Activated CD4-positive, alpha-beta T cell treated with anti-CD3 and anti-CD28 coated beads, Interleukin-2, amount 10 ng/mL, durations not matched to agents 7 days and 5 days (primary cell): ENCODE results near the gene ATP8B3. TPM values are rescaled to one million over a fixed set of nuclear protein-coding genes. Genes with fewer than 3 reads are reported as not detected.

Source experiments
- CTCF ChIA-PET: fragments of 350-600 bp; sonication (Branson Sonifier 250); formaldehyde crosslinking; loops from one replicate; lab custom pipeline; 2021; ENCODE audit warnings: antibody characterized with exemption; lab: Charles Lee
- POLR2A ChIA-PET: fragments of 350-600 bp; sonication (Branson Sonifier 250); formaldehyde crosslinking; loops from one replicate; lab custom pipeline; 2021; ENCODE audit warnings: antibody characterized with exemption; lab: Charles Lee
- DNase-seq: peaks from one replicate; pipeline ENCODE4 v3.0.0-alpha.2; 2020
- H3K27ac Mint-ChIP-seq: one replicate; pipeline ENCODE4 v1.8.0; 2021; ENCODE audit warnings: mild to moderate bottlenecking, moderate library complexity, mixed read lengths
- H3K27me3 Mint-ChIP-seq: one replicate; pipeline ENCODE4 v1.8.0; 2021; ENCODE audit warnings: mixed read lengths
- H3K36me3 Mint-ChIP-seq: one replicate; pipeline ENCODE4 v1.8.0; 2021; ENCODE audit warnings: low read depth, mixed read lengths
- H3K4me1 Mint-ChIP-seq: one replicate; pipeline ENCODE4 v1.8.0; 2021; ENCODE audit warnings: mixed read lengths
- H3K4me3 Mint-ChIP-seq: one replicate; pipeline ENCODE4 v1.8.0; 2021; ENCODE audit warnings: mild to moderate bottlenecking, moderate library complexity, mixed read lengths
- H3K9me3 Mint-ChIP-seq: one replicate; pipeline ENCODE4 v1.8.0; 2021; ENCODE audit warnings: mixed read lengths
- total RNA-seq, 2 experiments: library from RNA; stranded (reverse); gene quantifications; one replicate each; pipeline ENCODE4 v1.2.3, GENCODE V29; 2021

The ATP8B3 gene
- total RNA-seq, 2 experiments from 2014 or later: 22.2 to 28.8 TPM

GRCh38 chr19:1839658-1840540, 27.8 kb upstream of the ATP8B3 start:
- Mint-ChIP-seq H3K4me1 (peaks cover 23% of the 10 kb centered on the region), H3K36me3 (peaks cover 2% of the 10 kb centered on the region), H3K4me3 (no peak overlapping the region), H3K27me3 (no peaks in the 10 kb centered on the region), H3K27ac (no peak overlapping the region), H3K9me3 (no peaks in the 10 kb centered on the region)
- DNase-seq: no peak
- CTCF ChIA-PET: interaction anchor here (1.3 to 4.7 kb wide), 5 partner anchors 9 to 106 kb away, joined by 3 to 31 read pairs (median 4); no protein-coding TSS in a partner anchor
- POLR2A ChIA-PET: no interaction called here

DNA sequence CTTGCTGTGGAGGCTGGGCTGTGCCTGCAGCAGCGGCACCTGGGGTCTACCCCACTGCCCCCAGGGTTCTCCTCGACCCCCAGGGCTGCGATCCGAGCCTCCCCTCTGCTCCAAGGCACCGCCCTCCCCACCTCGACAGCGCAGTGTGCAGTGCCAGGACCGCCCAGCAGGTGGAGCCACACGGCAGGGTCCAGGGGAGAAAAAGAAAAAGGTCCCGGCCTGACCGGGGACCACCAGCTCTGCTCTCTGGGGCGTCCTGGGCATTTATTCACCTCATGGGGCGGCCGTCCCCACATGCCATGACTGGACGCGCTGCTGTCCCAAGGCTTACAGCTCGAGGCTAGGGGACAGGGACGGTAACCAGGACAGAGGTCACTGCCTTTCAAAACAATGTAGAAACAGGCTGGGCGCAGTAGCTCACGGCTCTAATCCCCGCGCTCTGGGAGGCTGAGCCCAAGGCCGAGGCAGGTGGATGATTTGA, 25.6 kb upstream of the ATP8B3 start:
- no peaks in the 10 kb centered on the region for H3K36me3 Mint-ChIP-seq
- POLR2A ChIA-PET: no interaction called here
- H3K4me1 Mint-ChIP-seq: peaks cover 19% of the 10 kb centered on the region
- DNase-seq: peak; percentile 62
- no peaks in the 10 kb centered on the region for H3K9me3 Mint-ChIP-seq
- no peaks in the 10 kb centered on the region for H3K27me3 Mint-ChIP-seq
- CTCF ChIA-PET: interaction anchor here (0.7 to 4.7 kb wide), 10 partner anchors 8 to 451 kb away, joined by 3 to 31 read pairs (median 4); no protein-coding TSS in a partner anchor
- H3K27ac Mint-ChIP-seq: no peak overlapping the region
- no peak overlapping the region for H3K4me3 Mint-ChIP-seq

DNA sequence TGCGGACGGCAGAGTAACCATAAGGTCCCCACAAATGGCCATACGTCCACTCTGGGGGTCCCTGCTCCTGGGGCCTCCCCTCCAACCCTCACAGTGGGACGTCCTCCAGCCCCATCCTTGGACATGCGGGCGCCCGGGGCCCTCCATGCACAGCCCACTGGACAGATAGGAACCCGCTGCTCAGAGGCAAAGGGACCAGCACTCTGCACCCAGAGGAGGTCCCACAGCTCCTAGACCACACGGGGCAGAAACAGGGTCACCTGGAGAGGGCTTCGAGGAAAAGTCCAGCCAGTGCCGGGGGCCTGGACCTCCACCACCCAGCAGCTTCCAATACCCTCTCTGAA, 25.1 kb upstream of the ATP8B3 start:
- ChIA-PET CTCF (interaction anchor here (1.3 to 4.7 kb wide), 5 partner anchors 9 to 16 kb away, joined by 4 to 31 read pairs (median 5); no protein-coding TSS in a partner anchor), POLR2A (no interaction called here)
- Mint-ChIP-seq H3K36me3 (no peaks in the 10 kb centered on the region), H3K9me3 (no peaks in the 10 kb centered on the region), H3K4me3 (no peak overlapping the region), H3K4me1 (peaks cover 17% of the 10 kb centered on the region), H3K27ac (no peak overlapping the region), H3K27me3 (no peaks in the 10 kb centered on the region)
- no peak for DNase-seq

DNA sequence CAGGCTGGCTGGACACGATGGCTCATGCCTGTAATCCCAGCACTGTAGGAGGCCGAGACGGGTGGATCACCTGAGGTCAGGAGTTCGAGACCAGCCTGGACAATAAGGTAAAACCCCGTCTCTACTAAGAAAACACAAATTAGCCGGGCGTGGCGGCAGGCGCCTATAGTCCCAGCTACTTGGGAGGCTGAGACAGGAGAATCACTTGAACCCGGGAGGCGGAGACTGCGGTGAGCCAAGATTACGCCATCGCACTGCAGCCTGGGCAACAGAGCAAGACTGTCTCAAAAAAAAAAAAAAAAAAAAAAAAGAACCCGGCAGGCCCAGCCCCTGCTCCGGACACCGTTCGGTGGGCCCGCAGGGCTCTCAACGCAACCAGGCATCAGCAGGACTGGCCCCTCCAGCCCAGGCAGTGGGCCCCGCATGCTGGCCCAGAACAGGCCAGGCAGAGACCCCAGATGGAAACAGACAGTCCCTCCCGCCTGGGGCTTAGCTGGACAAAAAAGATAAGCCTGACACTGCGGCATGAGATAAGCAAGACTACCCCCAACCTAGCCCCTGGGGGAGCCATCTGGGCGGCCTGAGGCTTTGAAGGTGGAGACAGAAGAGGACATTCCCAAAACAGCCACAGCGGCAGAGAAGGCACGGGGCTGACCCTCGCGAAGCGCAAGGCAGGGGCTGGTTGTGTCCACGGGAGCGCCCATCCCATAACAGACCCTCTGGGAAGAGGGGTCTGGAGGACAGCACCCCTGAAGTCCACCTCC, 24.6 kb upstream of the ATP8B3 start:
- no peak for DNase-seq
- POLR2A ChIA-PET: no interaction called here
- no peaks in the 10 kb centered on the region for H3K36me3 Mint-ChIP-seq
- peaks cover 16% of the 10 kb centered on the region for H3K4me1 Mint-ChIP-seq
- CTCF ChIA-PET: interaction anchor here (1.3 to 4.7 kb wide), 5 partner anchors 8 to 17 kb away, joined by 4 to 31 read pairs (median 5); no protein-coding TSS in a partner anchor
- no peaks in the 10 kb centered on the region for H3K9me3 Mint-ChIP-seq
- H3K4me3 Mint-ChIP-seq: no peak overlapping the region
- H3K27ac Mint-ChIP-seq: no peak overlapping the region
- no peaks in the 10 kb centered on the region for H3K27me3 Mint-ChIP-seq

DNA sequence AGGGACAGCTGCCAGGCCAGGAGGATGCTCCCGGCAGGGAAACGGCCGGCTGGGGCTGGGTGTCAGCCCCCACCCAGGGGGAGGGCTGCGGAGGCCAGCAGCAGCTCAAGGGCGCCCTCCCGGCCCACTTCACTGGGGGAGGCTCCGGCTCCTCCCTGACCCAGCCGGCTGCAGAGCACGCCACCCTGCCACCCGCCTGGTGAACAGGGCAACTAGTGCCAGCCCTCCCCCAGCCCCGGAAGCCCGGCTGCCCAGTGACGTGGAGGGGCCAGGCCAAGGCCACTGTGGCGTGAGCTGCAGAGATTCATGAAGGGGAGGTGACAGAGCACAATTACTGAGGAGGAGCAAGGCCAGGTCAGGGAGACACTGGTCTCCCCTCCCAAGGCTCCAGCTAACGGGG, 21.5 kb upstream of the ATP8B3 start:
- H3K27me3 Mint-ChIP-seq: no peaks in the 10 kb centered on the region
- ChIA-PET POLR2A (no interaction called here), CTCF (interaction anchor here (0.5 to 0.9 kb wide), 2 partner anchors 10 to 1560 kb away, joined by 3 read pairs; no protein-coding TSS in a partner anchor)
- H3K9me3 Mint-ChIP-seq: no peaks in the 10 kb centered on the region
- peaks cover 3% of the 10 kb centered on the region for H3K36me3 Mint-ChIP-seq
- no peak for DNase-seq
- H3K4me1 Mint-ChIP-seq: no peaks in the 10 kb centered on the region
- no peak overlapping the region for H3K27ac Mint-ChIP-seq
- no peak overlapping the region for H3K4me3 Mint-ChIP-seq

GRCh38 chr19:1832046-1832663, 20.1 kb upstream of the ATP8B3 start:
- no peaks in the 10 kb centered on the region for H3K4me1 Mint-ChIP-seq
- H3K9me3 Mint-ChIP-seq: no peaks in the 10 kb centered on the region
- H3K4me3 Mint-ChIP-seq: no peak overlapping the region
- H3K27ac Mint-ChIP-seq: no peak overlapping the region
- CTCF ChIA-PET: no interaction called here
- POLR2A ChIA-PET: no interaction called here
- H3K36me3 Mint-ChIP-seq: peaks cover 3% of the 10 kb centered on the region
- no peaks in the 10 kb centered on the region for H3K27me3 Mint-ChIP-seq
- DNase-seq: no peak

- no peak overlapping the region for H3K4me3 Mint-ChIP-seq
- H3K4me1 Mint-ChIP-seq: peaks cover 1% of the 10 kb centered on the region
- ChIA-PET CTCF (no interaction called here), POLR2A (no interaction called here)
- peaks cover 4% of the 10 kb centered on the region for H3K36me3 Mint-ChIP-seq
- H3K27me3 Mint-ChIP-seq: no peaks in the 10 kb centered on the region
- H3K9me3 Mint-ChIP-seq: no peaks in the 10 kb centered on the region
- DNase-seq: no peak
- H3K27ac Mint-ChIP-seq: no peak overlapping the region
These were observed 18.9 kb upstream of the ATP8B3 start for GRCh38 chr19:1830978-1831377.

DNA sequence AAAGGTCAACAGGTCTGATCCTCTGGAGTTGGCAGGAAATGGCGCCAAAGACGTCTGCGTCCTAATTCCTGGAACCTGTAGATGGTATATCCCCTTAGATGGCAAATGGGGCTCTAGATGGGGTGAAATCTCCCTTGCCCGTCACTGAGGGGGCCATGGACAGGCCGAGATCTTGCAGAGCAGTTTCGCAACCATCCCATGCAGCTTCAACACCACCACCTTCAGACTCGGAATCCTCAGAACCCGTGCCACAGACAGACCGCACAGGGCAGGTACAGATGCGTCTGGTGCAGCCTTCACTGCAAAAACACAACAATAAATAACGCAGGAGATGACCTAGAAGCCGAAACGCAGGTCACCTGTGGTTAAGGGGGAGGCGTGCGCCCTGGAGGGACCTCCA, 18.5 kb upstream of the ATP8B3 start:
- CTCF ChIA-PET: no interaction called here
- Mint-ChIP-seq H3K36me3 (peaks cover 8% of the 10 kb centered on the region), H3K27me3 (no peaks in the 10 kb centered on the region), H3K4me1 (peaks cover 4% of the 10 kb centered on the region), H3K4me3 (no peak overlapping the region), H3K27ac (no peak overlapping the region), H3K9me3 (no peaks in the 10 kb centered on the region)
- POLR2A ChIA-PET: no interaction called here
- no peak for DNase-seq

DNA sequence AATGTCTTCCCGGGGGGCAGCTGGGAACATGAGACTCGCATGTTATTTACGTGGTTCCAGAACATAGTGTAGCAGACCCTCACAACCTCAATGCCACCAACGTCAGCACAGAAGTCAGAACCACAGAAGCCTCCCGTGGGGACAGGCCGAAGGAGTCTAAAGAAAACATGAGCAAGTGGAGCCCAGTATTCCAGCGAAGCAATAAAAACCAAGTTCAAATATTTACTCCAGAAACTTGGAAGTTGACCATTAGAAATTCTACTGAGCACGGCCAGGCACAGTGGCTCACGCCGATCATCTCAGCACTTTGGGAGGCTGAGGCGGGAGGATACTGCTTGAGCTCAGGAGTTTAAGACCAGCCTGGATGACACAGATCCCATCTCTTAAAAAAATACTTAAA, 17.9 kb upstream of the ATP8B3 start:
- H3K36me3 Mint-ChIP-seq: peaks cover 8% of the 10 kb centered on the region
- no peaks in the 10 kb centered on the region for H3K9me3 Mint-ChIP-seq
- H3K27me3 Mint-ChIP-seq: no peaks in the 10 kb centered on the region
- no peak overlapping the region for H3K27ac Mint-ChIP-seq
- peaks cover 4% of the 10 kb centered on the region for H3K4me1 Mint-ChIP-seq
- DNase-seq: no peak
- H3K4me3 Mint-ChIP-seq: no peak overlapping the region
- ChIA-PET POLR2A (no interaction called here), CTCF (interaction anchor here (1.0 to 1.2 kb wide), 2 partner anchors 8 to 9 kb away, joined by 4 to 5 read pairs; no protein-coding TSS in a partner anchor)

DNA sequence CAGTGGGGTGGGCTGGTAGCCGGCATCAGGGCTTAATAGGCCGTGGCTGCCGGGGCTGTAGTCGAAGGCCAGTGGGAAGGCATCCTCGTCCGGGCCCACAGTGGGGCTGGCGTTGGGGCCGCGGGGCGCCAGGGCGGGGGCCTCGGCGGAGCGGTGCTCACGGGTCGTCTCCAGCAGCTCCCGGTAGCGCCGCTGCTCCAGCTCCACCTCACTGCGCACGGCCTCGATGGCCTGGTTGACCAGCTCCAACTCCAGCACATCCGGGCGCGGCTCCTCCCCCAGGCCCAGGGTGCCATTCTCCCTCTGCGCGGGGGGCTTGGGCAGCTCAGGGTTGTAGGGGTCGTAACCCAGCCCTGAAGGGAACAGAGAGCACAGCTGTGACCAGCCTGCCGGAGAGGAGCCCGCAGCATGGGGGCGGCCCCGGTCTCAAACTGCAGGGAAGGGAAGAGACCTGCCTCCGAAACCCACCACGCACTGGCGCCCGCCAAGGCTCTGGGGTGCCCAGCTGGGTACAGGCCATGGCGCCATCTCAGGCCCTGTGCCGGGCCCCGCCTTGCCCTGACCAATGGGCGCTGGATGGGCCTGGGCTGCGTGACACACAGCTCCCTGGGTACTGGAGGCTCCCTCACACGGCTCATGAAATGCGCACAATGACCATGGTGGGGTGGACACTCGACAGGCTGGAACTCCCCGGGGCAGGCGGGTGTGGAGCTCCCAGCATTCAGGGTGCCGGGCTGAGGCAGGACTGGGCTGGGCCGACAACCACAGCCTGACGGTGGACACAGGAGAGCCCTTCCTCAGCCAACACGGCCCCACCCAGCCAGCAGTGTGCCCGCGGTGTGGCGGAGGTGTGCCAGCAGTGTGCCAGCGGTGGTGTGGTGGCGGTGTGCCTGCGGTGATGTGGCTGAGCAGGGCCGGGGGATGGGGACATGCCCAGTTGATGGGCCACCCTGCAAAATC, 16.5 kb upstream of the ATP8B3 start:
- CTCF ChIA-PET: interaction anchor here (0.7 to 2.8 kb wide), 3 partner anchors 9 to 21 kb away, joined by 3 to 17 read pairs (median 4); no protein-coding TSS in a partner anchor
- no peaks in the 10 kb centered on the region for H3K9me3 Mint-ChIP-seq
- peaks cover 4% of the 10 kb centered on the region for H3K4me1 Mint-ChIP-seq
- H3K4me3 Mint-ChIP-seq: no peak overlapping the region
- H3K27ac Mint-ChIP-seq: no peak overlapping the region
- POLR2A ChIA-PET: no interaction called here
- H3K27me3 Mint-ChIP-seq: no peaks in the 10 kb centered on the region
- H3K36me3 Mint-ChIP-seq: peaks cover 11% of the 10 kb centered on the region
- DNase-seq: no peak

DNA sequence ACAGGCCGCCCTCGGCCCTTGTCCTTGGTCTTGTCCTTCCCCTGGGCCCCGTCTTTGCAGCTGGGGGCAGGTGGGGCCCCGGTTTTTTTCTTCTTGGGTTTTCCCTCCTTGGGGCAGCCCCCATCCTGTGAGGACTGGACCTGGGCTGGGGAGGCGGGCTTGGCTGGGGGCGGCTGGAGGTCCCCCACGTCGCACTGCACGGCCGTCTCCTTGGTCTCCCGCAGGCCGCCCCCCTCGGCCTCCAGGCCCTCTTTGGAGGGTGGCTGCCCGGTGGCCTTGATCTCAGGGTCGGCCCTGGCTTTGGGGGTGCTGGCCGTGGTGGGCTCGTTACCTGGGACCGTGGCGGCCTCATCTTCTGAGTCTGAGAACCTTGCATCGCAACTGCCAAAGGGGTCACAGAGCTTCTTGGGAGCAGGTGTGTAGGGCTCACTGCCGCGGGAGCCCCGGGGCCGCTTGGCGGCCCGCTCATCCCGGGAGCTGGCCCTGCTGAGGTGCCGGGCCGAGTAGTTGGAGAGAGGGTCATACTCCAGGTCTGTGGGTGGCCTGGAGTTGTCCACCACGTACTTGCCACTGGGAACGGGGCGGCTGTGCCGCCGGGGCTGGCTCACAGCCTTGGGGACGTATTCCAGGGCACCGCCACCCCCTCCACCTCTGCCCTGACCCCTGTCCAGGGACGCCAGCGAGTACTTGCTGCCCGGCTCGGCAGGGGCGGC, 15.6 kb upstream of the ATP8B3 start:
- ChIA-PET CTCF (interaction anchor here (1.1 to 2.8 kb wide), 3 partner anchors 10 to 13 kb away, joined by 4 to 31 read pairs (median 17); no protein-coding TSS in a partner anchor), POLR2A (no interaction called here)
- Mint-ChIP-seq H3K4me1 (peaks cover 4% of the 10 kb centered on the region), H3K36me3 (peaks cover 11% of the 10 kb centered on the region), H3K9me3 (no peaks in the 10 kb centered on the region), H3K4me3 (no peak overlapping the region), H3K27ac (no peak overlapping the region), H3K27me3 (no peaks in the 10 kb centered on the region)
- DNase-seq: no peak
